ACC112 (cell line): Measurements from ENCODE around the gene PSMA3.

Experiments used
- H2AFZ ChIP-seq: fragments of 200-600 bp; sonication (generic); one replicate; pipeline ENCODE4 v1.6.0; 2017; ENCODE audit warnings: antibody characterized with exemption, low read length; ENCODE audit not compliant: unreplicated experiment
- H3K27ac ChIP-seq: fragments of 200-600 bp; sonication (generic); 2 replicates; pipeline ENCODE4 v1.5.1; 2014; ENCODE audit warnings: low read depth, mild to moderate bottlenecking, antibody characterized with exemption, low read length, moderate library complexity
- H3K27me3 ChIP-seq: fragments of 200-600 bp; sonication (generic); 2 replicates; pipeline ENCODE4 v1.6.1; 2014; ENCODE audit warnings: mild to moderate bottlenecking, antibody characterized with exemption, low read length, moderate library complexity, mixed read lengths; ENCODE audit not compliant: insufficient read depth
- H3K36me3 ChIP-seq: fragments of 200-600 bp; sonication (generic); 2 replicates; pipeline ENCODE4 v1.6.1; 2016; ENCODE audit warnings: mild to moderate bottlenecking, antibody characterized with exemption, low read length, moderate library complexity, mixed read lengths; ENCODE audit not compliant: insufficient read depth
- H3K4me1 ChIP-seq: fragments of 200-600 bp; sonication (generic); one replicate; pipeline ENCODE4 v1.6.1; 2016; ENCODE audit warnings: low read length, mixed read lengths; ENCODE audit not compliant: insufficient read depth, unreplicated experiment, control insufficient read depth
- H3K4me3 ChIP-seq: fragments of 200-600 bp; sonication (generic); 2 replicates; pipeline ENCODE4 v1.5.1; 2014; ENCODE audit warnings: mild to moderate bottlenecking, low read depth, low read length
- H3K79me2 ChIP-seq: fragments of 200-600 bp; sonication (generic); one replicate; pipeline ENCODE4 v1.6.0; 2016; ENCODE audit warnings: low read length; ENCODE audit not compliant: control insufficient read depth, unreplicated experiment, insufficient read depth

Gene PSMA3

GRCh38 chr14:58244556-58245387 is at the start of gene PSMA3:
PSMA3 (plus strand) TSS chr14:58244843; CDS start chr14:58244921, 78 bp downstream.
- peaks cover 50% of the 10 kb centered on the region for H3K79me2 ChIP-seq
- peak within 1 kb of the TSS; percentile 97 for H3K27ac ChIP-seq
- H2AFZ ChIP-seq, result peak within 1 kb of the TSS; percentile 90
- peaks cover 28% of the 10 kb centered on the region for H3K4me1 ChIP-seq
- H3K4me3 ChIP-seq, result peak within 1 kb of the TSS; percentile 94
- H3K27me3 ChIP-seq, result no peaks in the 10 kb centered on the region
- no peaks in the 10 kb centered on the region for H3K36me3 ChIP-seq

- Histone ChIP-seq H3K79me2 (peaks cover 11% of the 10 kb centered on the region), H3K27me3 (peaks cover 5% of the 10 kb centered on the region; the same call in 1 of the 2 replicates), H3K4me1 (peaks cover 5% of the 10 kb centered on the region), H3K36me3 (no peaks in the 10 kb centered on the region), H3K27ac (no peak overlapping the region), H2AFZ (no peak overlapping the region), H3K4me3 (no peak overlapping the region)
Observed at GRCh38 chr14:58196198-58196597, 48.4 kb upstream of the PSMA3 start.

GRCh38 chr14:58198086-58198485 is 46.6 kb upstream of the PSMA3 start:
- Histone ChIP-seq H3K4me3 (no peak overlapping the region), H3K4me1 (peaks cover 9% of the 10 kb centered on the region), H3K36me3 (no peaks in the 10 kb centered on the region), H2AFZ (no peak overlapping the region), H3K27ac (no peak overlapping the region), H3K79me2 (peaks cover 24% of the 10 kb centered on the region), H3K27me3 (no peaks in the 10 kb centered on the region; the same call in 1 of the 2 replicates)

GRCh38 chr14:58199726-58200479 is 44.7 kb upstream of the PSMA3 start, which contains the start of gene ACTR10:
ACTR10 (plus strand) TSS chr14:58200149; CDS start chr14:58200218, 69 bp downstream.
- 0 out of 2 replicates have a peak, but pooled peaks cover 4% of the 10 kb centered on the region for H3K36me3 ChIP-seq
- peaks cover 30% of the 10 kb centered on the region for H3K79me2 ChIP-seq
- H3K4me1 ChIP-seq, result peaks cover 4% of the 10 kb centered on the region
- peak within 1 kb of the TSS; percentile 80 for H3K4me3 ChIP-seq
- H3K27ac ChIP-seq, result peak within 1 kb of the TSS; percentile 86
- H2AFZ ChIP-seq, result peak within 1 kb of the TSS; percentile 95
- H3K27me3 ChIP-seq, result no peaks in the 10 kb centered on the region

- H3K4me3 ChIP-seq, result peak overlapping the region; percentile 80
- peaks cover 30% of the 10 kb centered on the region for H3K79me2 ChIP-seq
- H3K4me1 ChIP-seq, result peaks cover 4% of the 10 kb centered on the region
- peak overlapping the region; percentile 41 for H2AFZ ChIP-seq
- peak overlapping the region; percentile 86 for H3K27ac ChIP-seq
- no peaks in the 10 kb centered on the region for H3K27me3 ChIP-seq
- 0 out of 2 replicates have a peak, but pooled peaks cover 4% of the 10 kb centered on the region for H3K36me3 ChIP-seq
Observed at GRCh38 chr14:58200480-58200841, 44.2 kb upstream of the PSMA3 start.

GRCh38 chr14:58200846-58201245 is 43.8 kb upstream of the PSMA3 start:
- Histone ChIP-seq H3K4me3 (peak overlapping the region; percentile 80), H3K27me3 (no peaks in the 10 kb centered on the region), H3K36me3 (0 out of 2 replicates have a peak, but pooled peaks cover 4% of the 10 kb centered on the region), H3K4me1 (peaks cover 4% of the 10 kb centered on the region), H3K27ac (no peak overlapping the region; the same call in 1 of the 2 replicates), H3K79me2 (peaks cover 30% of the 10 kb centered on the region), H2AFZ (peak overlapping the region; percentile 41)

- H3K79me2 ChIP-seq, result no peaks in the 10 kb centered on the region
- no peaks in the 10 kb centered on the region for H3K27me3 ChIP-seq
- H2AFZ ChIP-seq, result no peak overlapping the region
- H3K4me1 ChIP-seq, result peaks cover 10% of the 10 kb centered on the region
- H3K4me3 ChIP-seq, result no peak overlapping the region
- no peak overlapping the region for H3K27ac ChIP-seq
- peaks cover 32% of the 10 kb centered on the region for H3K36me3 ChIP-seq
Observed at GRCh38 chr14:58213176-58213575, 31.5 kb upstream of the PSMA3 start.

- Histone ChIP-seq H3K4me3 (no peak overlapping the region), H3K36me3 (peaks cover 26% of the 10 kb centered on the region), H3K27ac (no peak overlapping the region), H3K27me3 (no peaks in the 10 kb centered on the region), H2AFZ (no peak overlapping the region), H3K4me1 (peaks cover 10% of the 10 kb centered on the region), H3K79me2 (no peaks in the 10 kb centered on the region)
Observed at GRCh38 chr14:58215191-58215914, 29.3 kb upstream of the PSMA3 start.

GRCh38 chr14:58216544-58216943 is 28.1 kb upstream of the PSMA3 start:
- Histone ChIP-seq H3K79me2 (no peaks in the 10 kb centered on the region), H3K36me3 (peaks cover 18% of the 10 kb centered on the region), H2AFZ (no peak overlapping the region), H3K4me3 (no peak overlapping the region), H3K4me1 (peaks cover 10% of the 10 kb centered on the region), H3K27ac (peak overlapping the region; percentile 49), H3K27me3 (no peaks in the 10 kb centered on the region)

- no peaks in the 10 kb centered on the region for H3K27me3 ChIP-seq
- no peaks in the 10 kb centered on the region for H3K36me3 ChIP-seq
- no peak overlapping the region for H3K27ac ChIP-seq
- no peaks in the 10 kb centered on the region for H3K4me1 ChIP-seq
- no peak overlapping the region for H2AFZ ChIP-seq
- H3K79me2 ChIP-seq, result no peaks in the 10 kb centered on the region
- no peak overlapping the region for H3K4me3 ChIP-seq
Observed at GRCh38 chr14:58227096-58227819, 17.4 kb upstream of the PSMA3 start.
